Measurements from ENCODE around the gene ARF6. TPM values are rescaled to one million over a fixed set of nuclear protein-coding genes. Genes with fewer than 3 reads are reported as not detected.

Gene ARF6
- total and polyA plus RNA-seq, 4 experiments from 2014 or later: 116 to 164 (median 140) TPM

GRCh38 chr14:49853572-49854375, 39.1 kb upstream of the ARF6 start:
- peak overlapping the region; percentile 76 for H3K27ac ChIP-seq (ENCODE audit: low read depth, low read length)
- Mint-ChIP-seq H3K4me1 (peaks cover 21 to 53% (median 37%) of the 10 kb centered on the region in 4 donors), H3K27me3 (no peaks in the 10 kb centered on the region), H3K27ac (peak overlapping the region; percentile 61 to 99 (median 97)), H3K4me3 (peak overlapping the region; percentile 91 to 98 (median 96)), H3K9me3 (no peaks in the 10 kb centered on the region), H3K36me3 (peaks cover 15 to 30% of the 10 kb centered on the region in 2 donors)
- peak; percentile 69 to 82 (median 75) for DNase-seq
- H3K4me1 ChIP-seq (ENCODE audit: insufficient read depth, low read length): peaks cover 37% of the 10 kb centered on the region
- intact Hi-C loops (cut with micrococcal nuclease): loop anchor here (1.0 to 5.0 kb wide), 9 partner anchors 9 to 679 kb away; partner anchors contain the start of genes DMAC2L, DNAAF2, KLHDC1 and KLHDC2
- H3K4me3 ChIP-seq (ENCODE audit: low read length in 2 of 2): peak overlapping the region in 1 of 2 donors; percentile 83
- POLR2A ChIA-PET (ENCODE audit: partially characterized antibody): interaction anchor here (0.6 to 7.0 kb wide), 23 partner anchors 11 to 678 kb away, joined by 3 to 245 read pairs (median 6); partner anchors contain the start of genes ARF6, DNAAF2, MGAT2 and RPL36AL
- peaks cover 4% of the 10 kb centered on the region for H3K36me3 ChIP-seq (ENCODE audit: insufficient read depth, low read length)
- no peaks in the 10 kb centered on the region for H3K27me3 ChIP-seq (ENCODE audit: insufficient read depth, low read length)
- H3K9me3 ChIP-seq (ENCODE audit: control insufficient read depth in 1 of 2, low read length in 2 of 2): no peaks in the 10 kb centered on the region
- CTCF ChIA-PET (ENCODE audit: partially characterized antibody): interaction anchor here (0.7 to 13.1 kb wide), 28 partner anchors 11 to 941 kb away, joined by 3 to 277 read pairs (median 5); partner anchors contain the start of genes MAP4K5, RPS29 and VCPKMT

GRCh38 chr14:49857427-49858003, 35.4 kb upstream of the ARF6 start:
- Mint-ChIP-seq H3K27ac (peak overlapping the region in 1 of 7 donors; percentile 30), H3K4me1 (peaks cover 12 to 29% (median 16%) of the 10 kb centered on the region in 4 donors), H3K36me3 (peaks cover 3 to 18% of the 10 kb centered on the region in 2 donors), H3K4me3 (no peak overlapping the region), H3K27me3 (peaks cover 1 to 4% of the 10 kb centered on the region in 2 donors), H3K9me3 (peaks cover 0 to 8% (median under 1%) of the 10 kb centered on the region in 8 donors)
- no peaks in the 10 kb centered on the region for H3K36me3 ChIP-seq (ENCODE audit: insufficient read depth, low read length)
- intact Hi-C loops (cut with micrococcal nuclease): no loop called here
- no peaks in the 10 kb centered on the region for H3K9me3 ChIP-seq (ENCODE audit: control insufficient read depth in 1 of 2, low read length in 2 of 2)
- H3K27ac ChIP-seq (ENCODE audit: low read depth, low read length): no peak overlapping the region
- CTCF ChIA-PET (ENCODE audit: partially characterized antibody): interaction anchor here (1.4 to 13.1 kb wide), 3 partner anchors 7 to 247 kb away, joined by 5 to 277 read pairs (median 5); no protein-coding TSS in a partner anchor
- H3K27me3 ChIP-seq (ENCODE audit: insufficient read depth, low read length): no peaks in the 10 kb centered on the region
- H3K4me1 ChIP-seq (ENCODE audit: insufficient read depth, low read length): peaks cover 19% of the 10 kb centered on the region
- no peak overlapping the region for H3K4me3 ChIP-seq (ENCODE audit: low read length in 2 of 2)
- no peak for DNase-seq
- POLR2A ChIA-PET (ENCODE audit: partially characterized antibody): interaction anchor here (0.6 to 1.3 kb wide), 5 partner anchors 8 to 247 kb away, joined by 3 to 4 read pairs (median 3); no protein-coding TSS in a partner anchor

GRCh38 chr14:49858383-49858782, 34.5 kb upstream of the ARF6 start:
- peaks cover 3 to 8% of the 10 kb centered on the region in 2 donors for H3K27me3 Mint-ChIP-seq
- H3K36me3 ChIP-seq (ENCODE audit: insufficient read depth, low read length): no peaks in the 10 kb centered on the region
- H3K4me1 ChIP-seq (ENCODE audit: insufficient read depth, low read length): peaks cover 18% of the 10 kb centered on the region
- intact Hi-C loops (cut with micrococcal nuclease): no loop called here
- H3K9me3 ChIP-seq (ENCODE audit: control insufficient read depth in 1 of 2, low read length in 2 of 2): no peaks in the 10 kb centered on the region
- H3K36me3 Mint-ChIP-seq: peaks cover 0 to 18% of the 10 kb centered on the region in 2 donors
- no peak overlapping the region for H3K27ac Mint-ChIP-seq
- peaks cover 7 to 21% (median 10%) of the 10 kb centered on the region in 4 donors for H3K4me1 Mint-ChIP-seq
- ChIA-PET CTCF (ENCODE audit: partially characterized antibody) (interaction anchor here (1.4 to 1.5 kb wide), 2 partner anchors 230 to 246 kb away, joined by 5 read pairs; no protein-coding TSS in a partner anchor), POLR2A (ENCODE audit: partially characterized antibody) (interaction anchor here (0.7 to 1.3 kb wide), 4 partner anchors 9 to 545 kb away, joined by 3 to 5 read pairs (median 4); no protein-coding TSS in a partner anchor)
- no peak overlapping the region for H3K27ac ChIP-seq (ENCODE audit: low read depth, low read length)
- no peak for DNase-seq
- H3K9me3 Mint-ChIP-seq: peaks cover 0 to 11% (median 1%) of the 10 kb centered on the region in 8 donors
- H3K27me3 ChIP-seq (ENCODE audit: insufficient read depth, low read length): no peaks in the 10 kb centered on the region
- no peak overlapping the region for H3K4me3 ChIP-seq (ENCODE audit: low read length in 2 of 2)
- no peak overlapping the region for H3K4me3 Mint-ChIP-seq

GRCh38 chr14:49860988-49861698, 31.7 kb upstream of the ARF6 start:
- CTCF ChIA-PET (ENCODE audit: partially characterized antibody): interaction anchor here (0.7 to 10.4 kb wide), 36 partner anchors 10 to 970 kb away, joined by 3 to 277 read pairs (median 10); partner anchors contain the start of genes ARF6, DNAAF2, KLHDC2 and MGAT2
- H3K27ac Mint-ChIP-seq: no peak overlapping the region
- no peak overlapping the region for H3K4me3 Mint-ChIP-seq
- peaks cover 0 to 11% (median 1%) of the 10 kb centered on the region in 8 donors for H3K9me3 Mint-ChIP-seq
- POLR2A ChIA-PET (ENCODE audit: partially characterized antibody): interaction anchor here (0.8 to 12.2 kb wide), 31 partner anchors 9 to 275 kb away, joined by 3 to 321 read pairs (median 30); partner anchors contain the start of genes ARF6, DNAAF2, KLHDC2 and LRR1
- peaks cover 3 to 8% of the 10 kb centered on the region in 2 donors for H3K27me3 Mint-ChIP-seq
- peaks cover 0 to 11% (median 6%) of the 10 kb centered on the region in 4 donors for H3K4me1 Mint-ChIP-seq
- intact Hi-C loops (cut with micrococcal nuclease): loop anchor here (5.0 kb wide), 1 partner anchor 1986 kb away; no protein-coding TSS in a partner anchor
- H3K9me3 ChIP-seq (ENCODE audit: control insufficient read depth in 1 of 2, low read length in 2 of 2): no peaks in the 10 kb centered on the region
- peak overlapping the region; percentile 97 for H3K27ac ChIP-seq (ENCODE audit: low read depth, low read length)
- DNase-seq: no peak
- peaks cover 34% of the 10 kb centered on the region for H3K4me1 ChIP-seq (ENCODE audit: insufficient read depth, low read length)
- peak overlapping the region; percentile 61 to 76 for H3K4me3 ChIP-seq (ENCODE audit: low read length in 2 of 2)
- no peaks in the 10 kb centered on the region for H3K36me3 ChIP-seq (ENCODE audit: insufficient read depth, low read length)
- peaks cover 0 to 18% of the 10 kb centered on the region in 2 donors for H3K36me3 Mint-ChIP-seq
- H3K27me3 ChIP-seq (ENCODE audit: insufficient read depth, low read length): no peaks in the 10 kb centered on the region

- ChIA-PET CTCF (ENCODE audit: partially characterized antibody) (interaction anchor here (0.6 to 10.4 kb wide), 43 partner anchors 9 to 923 kb away, joined by 3 to 277 read pairs (median 6); partner anchors contain the start of genes ARF6, DNAAF2, KLHDC2 and MGAT2), POLR2A (ENCODE audit: partially characterized antibody) (interaction anchor here (0.6 to 12.2 kb wide), 47 partner anchors 9 to 276 kb away, joined by 3 to 321 read pairs (median 6); partner anchors contain the start of genes ARF6, DNAAF2, KLHDC1 and KLHDC2)
- Mint-ChIP-seq H3K36me3 (peaks cover 0 to 18% of the 10 kb centered on the region in 2 donors), H3K27ac (no peak overlapping the region), H3K4me1 (peaks cover 0 to 11% (median 6%) of the 10 kb centered on the region in 4 donors), H3K9me3 (peaks cover 0 to 11% (median 1%) of the 10 kb centered on the region in 8 donors), H3K27me3 (peaks cover 3 to 8% of the 10 kb centered on the region in 2 donors), H3K4me3 (no peak overlapping the region)
- Histone ChIP-seq H3K27ac (ENCODE audit: low read depth, low read length) (peak overlapping the region; percentile 97), H3K4me1 (ENCODE audit: insufficient read depth, low read length) (peaks cover 34% of the 10 kb centered on the region), H3K27me3 (ENCODE audit: insufficient read depth, low read length) (no peaks in the 10 kb centered on the region), H3K9me3 (ENCODE audit: control insufficient read depth in 1 of 2, low read length in 2 of 2) (no peaks in the 10 kb centered on the region), H3K4me3 (ENCODE audit: low read length in 2 of 2) (peak overlapping the region; percentile 61 to 76), H3K36me3 (ENCODE audit: insufficient read depth, low read length) (no peaks in the 10 kb centered on the region)
- intact Hi-C loops (cut with micrococcal nuclease): loop anchor here (1.0 to 5.0 kb wide), 10 partner anchors 8 to 1986 kb away; partner anchors contain the start of genes DMAC2L, L2HGDH, SOS2 and VCPKMT
- peak in 1 of 5 donors; percentile 76 for DNase-seq
Observed at GRCh38 chr14:49861699-49862088, 31.2 kb upstream of the ARF6 start.
